B cell (primary cell): ENCODE measurements around the gene AK9.

ENCODE experiments used
- EZH2 ChIP-seq: IDR thresholded peaks from 2 replicates; pipeline ENCODE4 v1.6.1; 2012; ENCODE audit warnings: borderline replicate concordance, low read depth, mild to moderate bottlenecking, moderate library complexity, low read length; ENCODE audit not compliant: insufficient read depth, poor library complexity, severe bottlenecking
- TF ChIP-seq, protein P1 (sequence below): fragments of 200-600 bp; IDR thresholded peaks from one replicate; pipeline ENCODE4 v1.8.0; 2022; ENCODE audit warnings: antibody characterized with exemption, mild to moderate bottlenecking

DNA sequence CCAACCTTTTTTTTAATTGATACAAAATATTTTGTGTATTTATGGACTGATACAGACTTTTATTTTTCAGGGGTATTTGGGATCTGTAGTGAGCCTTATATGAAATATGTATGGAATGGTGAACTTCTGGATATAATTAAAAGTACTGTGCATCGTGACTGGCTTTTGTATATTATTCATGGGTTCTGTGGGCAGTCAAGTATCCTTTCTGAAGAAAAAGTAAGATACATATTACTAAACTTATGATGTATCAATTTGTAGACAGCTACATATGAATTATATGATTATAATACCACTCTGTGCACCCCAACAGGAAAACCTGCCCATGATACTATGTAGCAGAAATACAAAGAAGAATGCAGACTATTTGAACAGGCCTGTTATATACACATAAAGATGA, 47.3 kb upstream of the AK9 start:
- TF ChIP-seq, protein P1, sequence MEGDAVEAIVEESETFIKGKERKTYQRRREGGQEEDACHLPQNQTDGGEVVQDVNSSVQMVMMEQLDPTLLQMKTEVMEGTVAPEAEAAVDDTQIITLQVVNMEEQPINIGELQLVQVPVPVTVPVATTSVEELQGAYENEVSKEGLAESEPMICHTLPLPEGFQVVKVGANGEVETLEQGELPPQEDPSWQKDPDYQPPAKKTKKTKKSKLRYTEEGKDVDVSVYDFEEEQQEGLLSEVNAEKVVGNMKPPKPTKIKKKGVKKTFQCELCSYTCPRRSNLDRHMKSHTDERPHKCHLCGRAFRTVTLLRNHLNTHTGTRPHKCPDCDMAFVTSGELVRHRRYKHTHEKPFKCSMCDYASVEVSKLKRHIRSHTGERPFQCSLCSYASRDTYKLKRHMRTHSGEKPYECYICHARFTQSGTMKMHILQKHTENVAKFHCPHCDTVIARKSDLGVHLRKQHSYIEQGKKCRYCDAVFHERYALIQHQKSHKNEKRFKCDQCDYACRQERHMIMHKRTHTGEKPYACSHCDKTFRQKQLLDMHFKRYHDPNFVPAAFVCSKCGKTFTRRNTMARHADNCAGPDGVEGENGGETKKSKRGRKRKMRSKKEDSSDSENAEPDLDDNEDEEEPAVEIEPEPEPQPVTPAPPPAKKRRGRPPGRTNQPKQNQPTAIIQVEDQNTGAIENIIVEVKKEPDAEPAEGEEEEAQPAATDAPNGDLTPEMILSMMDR, result no peak
- TF ChIP-seq EZH2, result no peak
